Esophagus muscularis mucosa (tissue), 4 donors: Measurements from ENCODE around the gene DYNC1I1. TPM values are rescaled to one million over a fixed set of nuclear protein-coding genes. Genes with fewer than 3 reads are reported as not detected.

Experiments used
- DNase-seq: peaks from one replicate; pipeline ENCODE4 v3.0.0-alpha.2; 2017; ENCODE audit errors: extremely low spot score
- H3K27ac ChIP-seq, 4 donors: fragments of 200-600 bp; sonication (generic); replicated peaks in 1 of 4; 1 replicate in 3 of 4; 2 replicates in 1 of 4; pipeline ENCODE4 v1.5.1; 2016 to 2019; ENCODE audit warnings: mild to moderate bottlenecking in 1 of 4
- H3K27me3 ChIP-seq, 4 donors: fragments of 200-600 bp; sonication (generic); one replicate each; pipeline versions ENCODE4 v1.5.1 to v1.6.0; 2016 to 2019
- H3K36me3 ChIP-seq, 4 donors: fragments of 200-600 bp; sonication (generic); one replicate each; pipeline ENCODE4 v1.5.1; 2016 to 2019
- H3K4me1 ChIP-seq, 4 donors: fragments of 200-600 bp; sonication (generic); one replicate each; pipeline ENCODE4 v1.5.1; 2016 to 2019
- H3K4me3 ChIP-seq, 4 donors: fragments of 200-600 bp; sonication (generic); 1 replicate in 2 of 4; 2 replicates in 2 of 4; pipeline ENCODE4 v1.5.1; 2016 to 2019; ENCODE audit warnings: mild to moderate bottlenecking in 4 of 4, moderate library complexity in 1 of 4
- H3K9me3 ChIP-seq, 4 donors: fragments of 200-600 bp; sonication (generic); 1 replicate in 3 of 4; 2 replicates in 1 of 4; pipeline ENCODE4 v1.5.1; 2016 to 2019
- EP300 ChIP-seq: sonication (generic); formaldehyde crosslinking; IDR thresholded peaks from one replicate; pipeline ENCODE4 v1.6.1; 2017; ENCODE audit warnings: antibody characterized with exemption
- POLR2A ChIP-seq: fragments of 450-650 bp; IDR thresholded peaks from one replicate; pipeline ENCODE4 v1.6.1; 2017; ENCODE audit warnings: antibody characterized with exemption, moderate library complexity, mild to moderate bottlenecking, low read depth
- POLR2AphosphoS5 ChIP-seq, 2 donors: sonication (generic); formaldehyde crosslinking; IDR thresholded peaks; one replicate each; pipeline ENCODE4 v1.6.1; 2017; ENCODE audit warnings: antibody characterized with exemption in 2 of 2
- WGBS: methylation state at CpG from one replicate; pipeline ENCODE4 v1.1.5; 2018; 5-methylcytosine and 5-hydroxymethylcytosine counted together
- intact Hi-C: fragments of 100-400 bp; cut with DNase I; formaldehyde crosslinking; loops from one replicate; pipeline ENCODE4 v1.15.1; 2023
- total RNA-seq, 4 donors: library from RNA; depleted of rRNA; stranded (reverse); fragments of >200 nt; gene quantifications; one replicate each; pipeline versions ENCODE4 v1.1.0 to v1.2.1, GENCODE V29; 2016
- TF ChIP-seq, protein P1 (sequence below), 3 experiments: fragments of 200-600 bp in 2 of 3; fragments of 450-650 bp in 1 of 3; sonication (generic) in 2 of 3; IDR thresholded peaks; one replicate each; pipeline ENCODE4 v1.5.1; 2017 to 2019; ENCODE audit warnings: antibody characterized with exemption in 3 of 3, mild to moderate bottlenecking in 2 of 3, moderate library complexity in 1 of 3

Gene DYNC1I1
- total RNA-seq, 4 donors from 2014 or later = 8.7 to 16.4 (median 12.3) TPM

DNA sequence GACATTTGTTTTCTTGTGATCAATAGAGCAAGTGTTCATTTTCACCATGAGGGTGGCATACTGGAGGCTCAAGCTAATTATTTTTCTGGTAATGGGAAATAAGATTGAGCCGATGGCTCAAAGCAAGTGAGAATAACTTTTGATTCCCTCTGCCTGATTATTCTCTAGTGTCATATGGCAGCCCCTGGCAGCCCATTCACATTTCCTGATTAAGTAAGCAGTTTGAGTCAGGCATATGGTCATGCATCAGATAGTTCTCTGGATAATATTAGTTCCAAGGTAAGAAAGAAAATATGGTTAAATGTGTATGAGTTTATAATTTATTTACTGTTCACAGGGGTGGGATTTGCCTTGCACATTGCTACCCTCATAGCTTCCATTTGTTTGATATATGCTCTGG, 109.2 kb downstream of the DYNC1I1 start:
- no peak overlapping the region for H3K4me3 ChIP-seq
- H3K27me3 ChIP-seq = no peaks in the 10 kb centered on the region
- peaks cover 0 to 5% (median 2%) of the 10 kb centered on the region in 4 donors for H3K9me3 ChIP-seq
- intact Hi-C loops = no loop called here
- H3K4me1 ChIP-seq = no peaks in the 10 kb centered on the region
- no peak overlapping the region for H3K27ac ChIP-seq
- whole genome bisulfite sequencing = 70% methylated on average over 1 of the region's 1 CpG
- H3K36me3 ChIP-seq = no peaks in the 10 kb centered on the region
- no peak for TF ChIP-seq POLR2A
- no peak for TF ChIP-seq EP300
- TF ChIP-seq, protein P1, sequence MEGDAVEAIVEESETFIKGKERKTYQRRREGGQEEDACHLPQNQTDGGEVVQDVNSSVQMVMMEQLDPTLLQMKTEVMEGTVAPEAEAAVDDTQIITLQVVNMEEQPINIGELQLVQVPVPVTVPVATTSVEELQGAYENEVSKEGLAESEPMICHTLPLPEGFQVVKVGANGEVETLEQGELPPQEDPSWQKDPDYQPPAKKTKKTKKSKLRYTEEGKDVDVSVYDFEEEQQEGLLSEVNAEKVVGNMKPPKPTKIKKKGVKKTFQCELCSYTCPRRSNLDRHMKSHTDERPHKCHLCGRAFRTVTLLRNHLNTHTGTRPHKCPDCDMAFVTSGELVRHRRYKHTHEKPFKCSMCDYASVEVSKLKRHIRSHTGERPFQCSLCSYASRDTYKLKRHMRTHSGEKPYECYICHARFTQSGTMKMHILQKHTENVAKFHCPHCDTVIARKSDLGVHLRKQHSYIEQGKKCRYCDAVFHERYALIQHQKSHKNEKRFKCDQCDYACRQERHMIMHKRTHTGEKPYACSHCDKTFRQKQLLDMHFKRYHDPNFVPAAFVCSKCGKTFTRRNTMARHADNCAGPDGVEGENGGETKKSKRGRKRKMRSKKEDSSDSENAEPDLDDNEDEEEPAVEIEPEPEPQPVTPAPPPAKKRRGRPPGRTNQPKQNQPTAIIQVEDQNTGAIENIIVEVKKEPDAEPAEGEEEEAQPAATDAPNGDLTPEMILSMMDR (IDR thresholded peaks at IDR 0.05) = no peak
- TF ChIP-seq POLR2AphosphoS5 (IDR thresholded peaks at IDR 0.05) = no peak
- DNase-seq = no peak

DNA sequence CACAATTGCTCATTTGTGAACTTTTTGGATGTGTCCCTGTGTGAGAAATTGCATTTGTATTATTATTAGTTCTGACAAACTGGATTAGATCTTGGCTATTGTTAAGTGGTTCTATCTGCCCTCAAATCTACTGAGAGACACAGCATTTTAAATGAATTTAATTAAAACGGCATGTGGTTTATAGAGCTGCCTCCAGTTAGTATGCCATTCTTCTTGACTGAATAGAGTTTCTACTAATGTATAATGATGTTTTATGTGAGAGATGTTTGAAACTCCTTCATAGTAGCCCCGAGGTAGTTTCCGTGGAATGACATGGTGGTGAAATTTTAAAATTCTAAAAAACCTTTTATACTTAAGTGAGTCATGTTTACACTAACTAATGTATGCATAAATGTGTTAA, 110.9 kb downstream of the DYNC1I1 start:
- H3K27me3 ChIP-seq = no peaks in the 10 kb centered on the region
- H3K36me3 ChIP-seq = no peaks in the 10 kb centered on the region
- 83% methylated on average over 3 of the region's 3 CpGs for WGBS
- TF ChIP-seq, protein P1 (IDR thresholded peaks at IDR 0.05) = no peak
- TF ChIP-seq POLR2AphosphoS5 (IDR thresholded peaks at IDR 0.05) (no peak), EP300 (no peak), POLR2A (no peak)
- intact Hi-C loops = no loop called here
- H3K9me3 ChIP-seq = peaks cover 0 to 2% (median 0%) of the 10 kb centered on the region in 4 donors
- no peak for DNase-seq
- no peak overlapping the region for H3K27ac ChIP-seq
- no peaks in the 10 kb centered on the region for H3K4me1 ChIP-seq
- no peak overlapping the region for H3K4me3 ChIP-seq

DNA sequence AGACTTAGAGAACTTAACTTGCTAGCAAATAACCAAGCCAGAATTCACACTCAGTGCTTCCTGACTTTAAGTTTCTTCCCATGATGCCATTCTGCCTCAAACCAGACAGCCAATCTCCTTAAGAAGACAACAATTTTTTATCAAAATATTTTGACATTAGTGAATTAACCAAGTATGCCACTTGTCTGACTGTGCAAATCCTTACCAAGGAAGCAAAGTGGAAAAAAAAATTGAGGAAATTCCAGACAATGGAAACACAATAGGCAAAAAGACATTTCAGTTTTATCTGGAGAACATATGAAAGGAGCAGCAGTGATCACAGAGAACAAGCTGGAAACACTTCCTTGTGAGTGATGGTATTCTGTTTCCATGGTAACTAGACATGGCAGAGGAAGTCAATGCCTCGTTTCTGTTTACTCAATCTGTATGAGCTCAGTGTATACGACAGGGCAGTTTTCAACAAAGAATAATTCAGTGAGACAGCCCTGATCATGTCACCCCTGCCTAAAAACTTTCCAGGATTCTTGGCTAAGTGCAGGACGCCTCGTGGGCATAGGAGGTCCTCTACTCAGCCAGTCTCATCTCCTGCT, 114.2 kb downstream of the DYNC1I1 start:
- no peak overlapping the region for H3K4me3 ChIP-seq
- TF ChIP-seq POLR2AphosphoS5 (IDR thresholded peaks at IDR 0.05) = no peak
- TF ChIP-seq EP300 = no peak
- TF ChIP-seq, protein P1 (IDR thresholded peaks at IDR 0.05) = no peak
- TF ChIP-seq POLR2A = no peak
- no peaks in the 10 kb centered on the region for H3K9me3 ChIP-seq
- H3K4me1 ChIP-seq = no peaks in the 10 kb centered on the region
- no peaks in the 10 kb centered on the region for H3K36me3 ChIP-seq
- no peak overlapping the region for H3K27ac ChIP-seq
- WGBS = 20% methylated on average over 3 of the region's 4 CpGs
- intact Hi-C loops = no loop called here
- peak; percentile 64 for DNase-seq
- no peaks in the 10 kb centered on the region for H3K27me3 ChIP-seq

DNA sequence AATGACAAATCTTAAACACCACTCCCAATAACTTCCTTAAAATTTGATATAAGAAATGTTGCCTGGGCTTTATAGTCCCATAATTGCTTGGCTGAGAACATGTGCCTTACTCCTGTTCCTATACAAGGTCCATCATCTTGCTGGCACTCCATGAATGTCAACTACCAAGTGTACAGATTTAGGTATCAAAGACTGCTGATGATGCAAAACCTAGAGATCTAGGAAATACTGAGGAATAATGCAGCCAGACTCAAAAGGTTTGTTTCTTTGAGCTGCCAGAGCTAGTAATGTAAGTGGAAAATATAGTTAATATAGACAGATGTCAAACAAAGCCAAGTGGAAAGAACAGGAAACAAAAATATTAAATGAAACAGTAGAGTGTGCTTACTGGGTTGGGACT, 121.1 kb downstream of the DYNC1I1 start:
- Histone ChIP-seq H3K27me3 (no peaks in the 10 kb centered on the region), H3K4me3 (no peak overlapping the region), H3K9me3 (no peaks in the 10 kb centered on the region), H3K4me1 (peaks cover 0 to 4% (median 0%) of the 10 kb centered on the region in 4 donors), H3K36me3 (no peaks in the 10 kb centered on the region), H3K27ac (no peak overlapping the region)
- intact Hi-C loops = no loop called here
- no peak for DNase-seq
- TF ChIP-seq, protein P1 (IDR thresholded peaks at IDR 0.05) = no peak
- TF ChIP-seq EP300 (no peak), POLR2AphosphoS5 (IDR thresholded peaks at IDR 0.05) (no peak), POLR2A (no peak)
